GM18873 (cell line): ENCODE results near the gene TUBB1.

Experiments
- ATAC-seq: cut with Tn5 transposase; IDR thresholded peaks from one replicate; pipeline ENCODE4 v1.9.1; 2021; ENCODE audit warnings: mild to moderate bottlenecking, moderate library complexity, moderate number of reproducible peaks; ENCODE audit not compliant: unreplicated experiment, low FRiP score

Gene TUBB1

GRCh38 chr20:58988565-58988882 lies 30.7 kb upstream of the TUBB1 start:
- ATAC-seq, result no peak

GRCh38 chr20:58989196-58989595 lies 30.0 kb upstream of the TUBB1 start:
- ATAC-seq, result no peak

GRCh38 chr20:58990651-58991445 lies 28.4 kb upstream of the TUBB1 start:
- no peak for ATAC-seq

GRCh38 chr20:58991715-58992114 lies 27.5 kb upstream of the TUBB1 start:
- no peak for ATAC-seq

GRCh38 chr20:58992911-58993310 lies 26.3 kb upstream of the TUBB1 start:
- no peak for ATAC-seq

- no peak for ATAC-seq
Measured at GRCh38 chr20:58993332-58994248, 25.6 kb upstream of the TUBB1 start.

- no peak for ATAC-seq
Measured at GRCh38 chr20:58994390-58995159, 24.7 kb upstream of the TUBB1 start.

- no peak for ATAC-seq
Measured at GRCh38 chr20:58995461-58996225, 23.6 kb upstream of the TUBB1 start.

- no peak for ATAC-seq
Measured at GRCh38 chr20:58996226-58996611, 23.0 kb upstream of the TUBB1 start.

- no peak for ATAC-seq
Measured at GRCh38 chr20:58997141-58997770, 22.0 kb upstream of the TUBB1 start.

GRCh38 chr20:58998656-58999055 lies 20.6 kb upstream of the TUBB1 start:
- no peak for ATAC-seq

GRCh38 chr20:59000326-59000725 lies 18.9 kb upstream of the TUBB1 start:
- no peak for ATAC-seq

GRCh38 chr20:59001068-59001448 lies 18.2 kb upstream of the TUBB1 start:
- no peak for ATAC-seq

GRCh38 chr20:59001449-59002171 lies 17.6 kb upstream of the TUBB1 start:
- ATAC-seq, result no peak

GRCh38 chr20:59002388-59002787 lies 16.8 kb upstream of the TUBB1 start:
- ATAC-seq, result no peak

- ATAC-seq, result no peak
Measured at GRCh38 chr20:59002874-59003399, 16.3 kb upstream of the TUBB1 start.

- no peak for ATAC-seq
Measured at GRCh38 chr20:59003836-59004492, 15.3 kb upstream of the TUBB1 start.

GRCh38 chr20:59004493-59004762 lies 14.8 kb upstream of the TUBB1 start:
- ATAC-seq, result no peak
